OCI-LY3 (cell line): Measurements from ENCODE around the gene CHAC1.

Experiments
- H2AFZ ChIP-seq: fragments of 200-600, 300-600 bp; shearing (Covaris generic); 2 replicates; pipeline ENCODE4 v1.6.0; 2014; ENCODE audit warnings: antibody characterized with exemption, low read depth, low read length
- H3K27ac ChIP-seq: fragments of 200-600, 300-600 bp; sonication (generic); 2 replicates; pipeline ENCODE4 v1.5.1; 2014; ENCODE audit warnings: mild to moderate bottlenecking, low read length, moderate library complexity, mixed read lengths
- H3K27me3 ChIP-seq: fragments of 200-600, 300-600 bp; sonication (generic); 2 replicates; pipeline ENCODE4 v1.6.1; 2014; ENCODE audit warnings: low read depth, low read length, mixed read lengths
- H3K36me3 ChIP-seq: fragments of 200-600, 300-600 bp; sonication (generic); replicated peaks from 2 replicates; pipeline ENCODE3; 2014; ENCODE audit warnings: low read depth, low read length, mixed read lengths
- H3K4me1 ChIP-seq: fragments of 300-600, 200-600 bp; sonication (generic); 2 replicates; pipeline ENCODE4 v1.6.1; 2014; ENCODE audit warnings: low read length, mixed read lengths
- H3K4me2 ChIP-seq: fragments of 200-600, 300-600 bp; sonication (generic); 2 replicates; pipeline ENCODE4 v1.6.1; 2014; ENCODE audit warnings: low read length, mixed read lengths
- H3K4me3 ChIP-seq: fragments of 300-600, 200-600 bp; sonication (generic); 2 replicates; pipeline ENCODE4 v1.5.1; 2014; ENCODE audit warnings: antibody characterized with exemption, mild to moderate bottlenecking, low read length, moderate library complexity
- H3K79me2 ChIP-seq: fragments of 300-600, 200-600 bp; shearing (Covaris generic); 2 replicates; pipeline ENCODE4 v1.6.1; 2014; ENCODE audit warnings: mild to moderate bottlenecking, low read length, mixed read lengths
- H3K9ac ChIP-seq: fragments of 300-600, 200-600 bp; shearing (Covaris generic); 2 replicates; pipeline ENCODE4 v1.6.0; 2014; ENCODE audit warnings: mild to moderate bottlenecking, low read length, moderate library complexity
- H3K9me3 ChIP-seq: fragments of 200-600, 300-600 bp; shearing (Covaris generic); 2 replicates; pipeline ENCODE4 v1.6.1; 2014; ENCODE audit warnings: low read length, mixed read lengths; ENCODE audit not compliant: insufficient read depth
- H4K20me1 ChIP-seq: fragments of 200-600, 300-600 bp; sonication (generic); 2 replicates; pipeline ENCODE4 v1.6.1; 2016; ENCODE audit warnings: low read length, mixed read lengths; ENCODE audit not compliant: insufficient read depth
- EZH2phosphoT487 ChIP-seq: fragments of 200-600 bp; shearing (Covaris generic); IDR thresholded peaks from 2 replicates; pipeline ENCODE4 v1.6.1; 2018; ENCODE audit warnings: antibody characterized with exemption, mixed run types, low read depth
- TF ChIP-seq, protein P1 (sequence below): fragments of 200-600, 300-600 bp; sonication (generic); IDR thresholded peaks from 2 replicates; pipeline ENCODE4 v1.5.1; 2014; ENCODE audit warnings: antibody characterized with exemption, low read length, low read depth

Gene CHAC1

GRCh38 chr15:40990789-40991188 lies 37.5 kb downstream of the CHAC1 start:
- no peaks in the 10 kb centered on the region for H4K20me1 ChIP-seq
- no peak overlapping the region for H3K4me2 ChIP-seq
- TF ChIP-seq, protein P1, sequence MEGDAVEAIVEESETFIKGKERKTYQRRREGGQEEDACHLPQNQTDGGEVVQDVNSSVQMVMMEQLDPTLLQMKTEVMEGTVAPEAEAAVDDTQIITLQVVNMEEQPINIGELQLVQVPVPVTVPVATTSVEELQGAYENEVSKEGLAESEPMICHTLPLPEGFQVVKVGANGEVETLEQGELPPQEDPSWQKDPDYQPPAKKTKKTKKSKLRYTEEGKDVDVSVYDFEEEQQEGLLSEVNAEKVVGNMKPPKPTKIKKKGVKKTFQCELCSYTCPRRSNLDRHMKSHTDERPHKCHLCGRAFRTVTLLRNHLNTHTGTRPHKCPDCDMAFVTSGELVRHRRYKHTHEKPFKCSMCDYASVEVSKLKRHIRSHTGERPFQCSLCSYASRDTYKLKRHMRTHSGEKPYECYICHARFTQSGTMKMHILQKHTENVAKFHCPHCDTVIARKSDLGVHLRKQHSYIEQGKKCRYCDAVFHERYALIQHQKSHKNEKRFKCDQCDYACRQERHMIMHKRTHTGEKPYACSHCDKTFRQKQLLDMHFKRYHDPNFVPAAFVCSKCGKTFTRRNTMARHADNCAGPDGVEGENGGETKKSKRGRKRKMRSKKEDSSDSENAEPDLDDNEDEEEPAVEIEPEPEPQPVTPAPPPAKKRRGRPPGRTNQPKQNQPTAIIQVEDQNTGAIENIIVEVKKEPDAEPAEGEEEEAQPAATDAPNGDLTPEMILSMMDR, result no peak
- no peak for TF ChIP-seq EZH2phosphoT487
- H3K79me2 ChIP-seq, result no peaks in the 10 kb centered on the region
- H2AFZ ChIP-seq, result no peak overlapping the region
- H3K27ac ChIP-seq, result no peak overlapping the region
- H3K9me3 ChIP-seq, result no peaks in the 10 kb centered on the region
- no peak overlapping the region for H3K9ac ChIP-seq
- H3K4me1 ChIP-seq, result no peaks in the 10 kb centered on the region
- H3K36me3 ChIP-seq, result peaks cover 29% of the 10 kb centered on the region
- no peaks in the 10 kb centered on the region for H3K27me3 ChIP-seq
- no peak overlapping the region for H3K4me3 ChIP-seq

GRCh38 chr15:40991355-40991754 lies 38.1 kb downstream of the CHAC1 start:
- H3K36me3 ChIP-seq, result peaks cover 28% of the 10 kb centered on the region
- H4K20me1 ChIP-seq, result no peaks in the 10 kb centered on the region
- no peaks in the 10 kb centered on the region for H3K79me2 ChIP-seq
- no peak overlapping the region for H2AFZ ChIP-seq
- H3K4me1 ChIP-seq, result no peaks in the 10 kb centered on the region
- no peak for TF ChIP-seq EZH2phosphoT487
- TF ChIP-seq, protein P1, result no peak
- H3K4me2 ChIP-seq, result no peak overlapping the region
- H3K4me3 ChIP-seq, result no peak overlapping the region
- H3K27me3 ChIP-seq, result no peaks in the 10 kb centered on the region
- no peak overlapping the region for H3K27ac ChIP-seq
- H3K9me3 ChIP-seq, result no peaks in the 10 kb centered on the region
- H3K9ac ChIP-seq, result no peak overlapping the region

- TF ChIP-seq, protein P1, result no peak
- no peak for TF ChIP-seq EZH2phosphoT487
- Histone ChIP-seq H3K79me2 (no peaks in the 10 kb centered on the region), H3K9me3 (no peaks in the 10 kb centered on the region), H2AFZ (no peak overlapping the region), H3K4me1 (no peaks in the 10 kb centered on the region), H3K27me3 (no peaks in the 10 kb centered on the region), H3K27ac (no peak overlapping the region), H4K20me1 (no peaks in the 10 kb centered on the region), H3K9ac (no peak overlapping the region), H3K4me3 (no peak overlapping the region), H3K4me2 (no peak overlapping the region), H3K36me3 (peaks cover 27% of the 10 kb centered on the region)
Measured at GRCh38 chr15:40992241-40992741, 39.0 kb downstream of the CHAC1 start.

DNA sequence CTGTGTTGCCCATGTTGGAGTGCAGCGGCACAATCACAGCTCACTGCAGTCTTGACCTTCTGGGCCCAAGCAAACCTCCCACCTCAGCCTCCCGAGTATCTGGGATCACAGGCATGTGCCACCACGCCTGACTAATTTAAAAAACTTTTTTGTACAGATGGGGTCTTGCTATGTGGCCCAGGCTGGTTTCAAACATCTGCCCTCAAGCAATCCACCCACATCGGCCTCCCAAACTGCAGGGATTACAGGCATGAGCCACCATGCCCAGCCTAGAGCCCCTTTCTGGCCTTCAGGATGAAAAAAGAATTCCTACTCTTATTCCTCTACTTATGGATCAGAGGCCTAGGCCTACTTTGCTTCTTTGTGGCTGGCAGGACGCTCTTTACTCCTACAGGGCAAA lies 39.6 kb downstream of the CHAC1 start:
- no peak overlapping the region for H3K27ac ChIP-seq
- TF ChIP-seq EZH2phosphoT487, result no peak
- H3K9me3 ChIP-seq, result no peaks in the 10 kb centered on the region
- H3K4me1 ChIP-seq, result no peaks in the 10 kb centered on the region
- H3K9ac ChIP-seq, result no peak overlapping the region
- H3K4me2 ChIP-seq, result no peak overlapping the region
- no peak overlapping the region for H3K4me3 ChIP-seq
- no peak overlapping the region for H2AFZ ChIP-seq
- H3K79me2 ChIP-seq, result no peaks in the 10 kb centered on the region
- H3K27me3 ChIP-seq, result no peaks in the 10 kb centered on the region
- no peaks in the 10 kb centered on the region for H4K20me1 ChIP-seq
- peaks cover 24% of the 10 kb centered on the region for H3K36me3 ChIP-seq
